Muscle layer of duodenum (tissue), 2 donors: ENCODE measurements around the gene MGA.

ENCODE experiments used
- H3K27ac ChIP-seq: one replicate; pipeline ENCODE4 v1.7.0; 2013; ENCODE audit warnings: mild to moderate bottlenecking, low read length
- H3K27me3 ChIP-seq: one replicate; pipeline ENCODE4 v1.7.0; 2013; ENCODE audit warnings: low read depth, mild to moderate bottlenecking, control low read depth, low read length
- H3K36me3 ChIP-seq, 2 donors: one replicate each; pipeline ENCODE4 v1.7.0; 2013; ENCODE audit warnings: low read length in 2 of 2, control low read depth in 1 of 2, mild to moderate bottlenecking in 1 of 2; ENCODE audit not compliant: insufficient read depth in 2 of 2, control insufficient read depth in 1 of 2
- H3K4me1 ChIP-seq, 2 donors: one replicate each; pipeline ENCODE4 v1.7.0; 2013; ENCODE audit warnings: low read length in 2 of 2, mild to moderate bottlenecking in 2 of 2, control low read depth in 1 of 2, moderate library complexity in 1 of 2; ENCODE audit not compliant: insufficient read depth in 2 of 2, control insufficient read depth in 1 of 2
- H3K4me3 ChIP-seq, 2 donors: one replicate each; pipeline ENCODE4 v1.7.0; 2013; ENCODE audit warnings: low read length in 2 of 2, low read depth in 1 of 2, mild to moderate bottlenecking in 1 of 2
- H3K9me3 ChIP-seq, 2 donors: one replicate each; pipeline ENCODE4 v1.7.0; 2013; ENCODE audit warnings: low read length in 2 of 2, control low read depth in 1 of 2, mild to moderate bottlenecking in 1 of 2; ENCODE audit not compliant: control insufficient read depth in 1 of 2
- donor health status: healthy.

MGA gene

GRCh38 chr15:41660235-41661077 is at the start of gene MGA:
Gene MGA (plus strand): TSS chr15:41660405.
- H3K27me3 ChIP-seq, result no peaks in the 10 kb centered on the region
- H3K4me1 ChIP-seq, result peaks cover 12 to 20% of the 10 kb centered on the region in 2 donors
- H3K9me3 ChIP-seq, result no peaks in the 10 kb centered on the region
- peak within 1 kb of the TSS; percentile 71 to 76 for H3K4me3 ChIP-seq
- peak within 1 kb of the TSS; percentile 80 for H3K27ac ChIP-seq
- no peaks in the 10 kb centered on the region for H3K36me3 ChIP-seq

GRCh38 chr15:41620536-41621199 is 39.5 kb upstream of the MGA start:
- Histone ChIP-seq H3K36me3 (no peaks in the 10 kb centered on the region), H3K9me3 (no peaks in the 10 kb centered on the region), H3K27me3 (no peaks in the 10 kb centered on the region), H3K27ac (no peak overlapping the region), H3K4me1 (peaks cover 0 to 5% of the 10 kb centered on the region in 2 donors), H3K4me3 (peak overlapping the region; percentile 74 to 80)

- no peak overlapping the region for H3K27ac ChIP-seq
- H3K36me3 ChIP-seq, result no peaks in the 10 kb centered on the region
- peaks cover 0 to 5% of the 10 kb centered on the region in 2 donors for H3K4me1 ChIP-seq
- peak overlapping the region; percentile 74 to 80 for H3K4me3 ChIP-seq
- no peaks in the 10 kb centered on the region for H3K27me3 ChIP-seq
- no peaks in the 10 kb centered on the region for H3K9me3 ChIP-seq
Observed at GRCh38 chr15:41621200-41622193, 38.7 kb upstream of the MGA start.

DNA sequence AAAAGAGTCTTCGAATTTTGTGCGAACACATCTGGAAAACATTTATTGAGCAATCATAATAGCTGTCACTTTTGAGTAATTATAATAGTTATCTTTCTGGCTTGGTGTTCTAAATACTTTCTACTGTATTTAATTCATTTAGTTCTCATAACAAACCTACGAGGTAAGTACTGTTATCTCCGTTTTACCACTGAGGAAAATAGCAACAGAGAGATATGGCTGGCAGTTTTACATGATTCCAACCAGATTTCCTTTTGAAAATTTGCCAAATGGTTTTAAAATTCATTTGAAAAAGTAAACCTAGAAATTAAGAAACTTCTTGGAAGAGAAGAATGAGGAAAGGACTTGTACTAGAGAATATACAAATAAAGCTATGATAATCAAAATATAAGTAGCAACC is 37.3 kb upstream of the MGA start:
- no peak overlapping the region for H3K4me3 ChIP-seq

DNA sequence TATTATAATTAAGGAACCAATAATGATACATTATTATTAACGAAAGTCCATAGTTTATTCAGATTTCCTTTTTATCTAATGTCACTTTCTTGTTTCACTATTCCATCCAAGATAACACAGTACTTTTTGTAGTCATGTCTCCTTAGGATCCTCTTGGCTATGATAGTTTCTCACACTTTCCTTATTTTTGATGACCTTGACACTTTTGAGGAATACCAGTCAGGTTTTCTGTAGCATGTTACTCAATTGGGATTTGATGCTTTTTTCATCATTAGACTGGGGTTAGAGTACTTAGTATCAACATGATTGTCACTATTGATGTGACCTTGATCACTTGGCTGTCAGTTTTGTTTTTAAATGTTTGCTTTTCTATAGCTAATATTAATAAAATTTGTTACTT is 33.0 kb upstream of the MGA start:
- Histone ChIP-seq H3K27ac (no peak overlapping the region), H3K9me3 (no peaks in the 10 kb centered on the region), H3K4me1 (no peaks in the 10 kb centered on the region), H3K4me3 (no peak overlapping the region), H3K36me3 (no peaks in the 10 kb centered on the region), H3K27me3 (no peaks in the 10 kb centered on the region)

More for the DNA sequence above, 37.3 kb upstream of the MGA start:
- H3K36me3 ChIP-seq, result no peaks in the 10 kb centered on the region
- no peaks in the 10 kb centered on the region for H3K9me3 ChIP-seq
- no peaks in the 10 kb centered on the region for H3K27me3 ChIP-seq
- H3K27ac ChIP-seq, result no peak overlapping the region
- peaks cover 0 to 5% of the 10 kb centered on the region in 2 donors for H3K4me1 ChIP-seq

GRCh38 chr15:41629463-41629862 is 30.7 kb upstream of the MGA start:
- H3K4me3 ChIP-seq, result no peak overlapping the region
- no peak overlapping the region for H3K27ac ChIP-seq
- H3K36me3 ChIP-seq, result no peaks in the 10 kb centered on the region
- no peaks in the 10 kb centered on the region for H3K9me3 ChIP-seq
- no peaks in the 10 kb centered on the region for H3K4me1 ChIP-seq
- no peaks in the 10 kb centered on the region for H3K27me3 ChIP-seq

GRCh38 chr15:41629883-41630282 is 30.3 kb upstream of the MGA start:
- Histone ChIP-seq H3K27ac (no peak overlapping the region), H3K4me3 (no peak overlapping the region), H3K36me3 (no peaks in the 10 kb centered on the region), H3K27me3 (no peaks in the 10 kb centered on the region), H3K4me1 (no peaks in the 10 kb centered on the region), H3K9me3 (no peaks in the 10 kb centered on the region)

DNA sequence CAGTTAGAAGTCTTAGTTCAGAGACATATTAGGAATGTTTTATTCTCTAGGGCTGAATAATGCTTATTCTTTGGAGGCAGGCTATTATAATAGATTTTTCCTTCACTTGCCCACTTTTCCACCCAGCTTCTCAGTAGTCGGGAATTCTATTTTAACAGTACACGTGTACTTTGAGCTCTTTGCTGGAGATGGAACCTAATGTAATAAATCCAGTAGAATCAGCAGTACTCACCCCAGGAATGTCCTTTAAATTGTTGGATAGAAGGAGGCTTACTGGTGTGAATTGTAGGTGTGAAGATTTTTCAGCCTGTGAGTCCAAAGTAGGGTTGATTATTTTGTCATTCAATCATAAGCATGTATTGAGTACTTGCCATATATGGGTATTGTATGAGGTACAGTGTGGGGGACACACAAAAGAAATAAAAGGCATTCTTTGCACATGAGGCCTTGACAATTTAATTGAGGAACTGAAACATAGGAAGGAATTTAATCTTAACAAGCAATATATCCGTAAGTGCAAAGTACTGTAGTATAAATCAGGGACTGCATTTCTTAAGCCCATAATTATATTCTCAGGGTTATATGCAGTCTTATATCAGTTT is 29.5 kb upstream of the MGA start:
- no peaks in the 10 kb centered on the region for H3K4me1 ChIP-seq
- no peak overlapping the region for H3K4me3 ChIP-seq
- H3K9me3 ChIP-seq, result no peaks in the 10 kb centered on the region
- no peaks in the 10 kb centered on the region for H3K27me3 ChIP-seq
- H3K27ac ChIP-seq, result no peak overlapping the region
- no peaks in the 10 kb centered on the region for H3K36me3 ChIP-seq

- Histone ChIP-seq H3K9me3 (no peaks in the 10 kb centered on the region), H3K4me1 (no peaks in the 10 kb centered on the region), H3K36me3 (no peaks in the 10 kb centered on the region), H3K4me3 (no peak overlapping the region), H3K27ac (no peak overlapping the region), H3K27me3 (no peaks in the 10 kb centered on the region)
Observed at GRCh38 chr15:41631880-41632470, 28.2 kb upstream of the MGA start.

DNA sequence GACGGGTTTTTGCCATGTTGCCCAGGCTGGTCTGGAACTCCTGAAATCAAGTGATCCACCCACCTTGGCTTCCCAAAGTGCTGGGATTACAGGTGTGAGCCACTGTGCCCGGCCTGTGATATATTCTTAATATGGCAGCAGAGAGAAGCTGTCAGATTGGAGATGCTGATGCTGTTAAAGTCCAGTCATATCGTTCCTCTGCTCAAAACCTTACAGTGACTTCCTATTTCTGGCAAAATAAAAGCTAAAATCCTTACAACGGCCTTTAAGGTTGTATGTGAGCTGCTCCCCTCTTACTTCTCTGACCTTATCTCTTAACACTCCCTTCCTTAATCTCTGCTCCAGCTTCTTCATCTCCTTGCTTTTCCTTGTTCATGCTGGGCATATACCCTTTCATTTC is 26.6 kb upstream of the MGA start:
- Histone ChIP-seq H3K27ac (no peak overlapping the region), H3K9me3 (no peaks in the 10 kb centered on the region), H3K4me1 (no peaks in the 10 kb centered on the region), H3K36me3 (no peaks in the 10 kb centered on the region), H3K27me3 (no peaks in the 10 kb centered on the region), H3K4me3 (no peak overlapping the region)
